Measurements from ENCODE around the gene MED4. TPM values are rescaled to one million over a fixed set of nuclear protein-coding genes. Genes with fewer than 3 reads are reported as not detected.
A peak's percentile ranks its signal among the peaks of the same experiment; 100 is the strongest.

Gene MED4
- total and polyA plus RNA-seq, 2 experiments from 2014 or later, result 31.9 to 66.1 TPM

GRCh38 chr13:48132961-48133360 is 38.1 kb upstream of the MED4 start:
- no peak overlapping the region for H3K4me3 ChIP-seq
- no peaks in the 10 kb centered on the region for H3K36me3 ChIP-seq (ENCODE audit: low read depth)
- H3K27ac ChIP-seq, result no peak overlapping the region
- H3K9ac ChIP-seq, result no peak overlapping the region
- WGBS, 2 experiments (ENCODE audit: low coverage in 1 of 2, low lambda C conversion rate in 2 of 2, missing lambda C conversion rate in 2 of 2), result 67% methylated on average over 3 of the region's 3 CpGs
- H4K20me1 ChIP-seq (ENCODE audit: insufficient read depth), result no peaks in the 10 kb centered on the region
- TF ChIP-seq EZH2phosphoT487 (IDR thresholded peaks at IDR 0.05; ENCODE audit: insufficient read depth, low read depth) (no peak), EZH2 (IDR thresholded peaks at IDR 0.05; ENCODE audit: insufficient read depth, poor library complexity, severe bottlenecking) (no peak)
- no peaks in the 10 kb centered on the region for H3F3A ChIP-seq (ENCODE audit: insufficient read depth)
- H3K9me2 ChIP-seq (ENCODE audit: insufficient read depth), result no peaks in the 10 kb centered on the region
- no peak overlapping the region for H3K4me2 ChIP-seq (ENCODE audit: unreplicated experiment)
- no peaks in the 10 kb centered on the region for H3K27me3 ChIP-seq (replicated peaks; ENCODE audit: insufficient read depth)
- H3K79me2 ChIP-seq (ENCODE audit: insufficient read depth), result no peaks in the 10 kb centered on the region
- H3K9me3 ChIP-seq (ENCODE audit: low read depth), result no peaks in the 10 kb centered on the region
- H2AFZ ChIP-seq, result no peak overlapping the region
- in situ Hi-C loops (cut with MboI), result no loop called here
- DNase-seq, result no peak
- H3K4me1 ChIP-seq (ENCODE audit: insufficient read depth), result no peaks in the 10 kb centered on the region

DNA sequence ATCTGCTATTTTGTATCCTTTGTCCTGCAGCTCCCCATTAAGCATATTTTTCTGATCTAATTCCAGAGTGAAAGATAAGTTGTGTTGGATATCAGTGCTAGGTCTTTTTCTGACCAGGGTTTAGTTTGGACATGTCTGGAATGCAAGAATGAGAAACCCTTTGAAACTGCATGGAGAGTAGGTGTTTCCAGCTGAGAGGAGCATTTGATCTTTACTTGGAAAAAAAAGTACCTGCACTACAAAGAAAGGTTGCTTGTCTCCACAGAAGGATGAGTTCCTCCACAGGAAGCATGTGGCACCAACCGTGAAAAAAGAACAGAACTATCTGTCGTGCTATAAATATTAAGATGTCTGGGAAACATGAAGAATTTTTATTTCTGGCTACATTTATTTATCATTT is 36.6 kb upstream of the MED4 start:
- Histone ChIP-seq H3K9me2 (ENCODE audit: insufficient read depth) (no peaks in the 10 kb centered on the region), H3K4me2 (ENCODE audit: unreplicated experiment) (no peak overlapping the region), H3K79me2 (ENCODE audit: insufficient read depth) (no peaks in the 10 kb centered on the region), H4K20me1 (ENCODE audit: insufficient read depth) (no peaks in the 10 kb centered on the region), H3K36me3 (ENCODE audit: low read depth) (no peaks in the 10 kb centered on the region), H3K27ac (no peak overlapping the region), H2AFZ (0 out of 2 replicates have a peak overlapping the region, but pooled peaks have one; percentile 33), H3K9me3 (ENCODE audit: low read depth) (no peaks in the 10 kb centered on the region), H3K9ac (no peak overlapping the region), H3K27me3 (replicated peaks; ENCODE audit: insufficient read depth) (no peaks in the 10 kb centered on the region), H3F3A (ENCODE audit: insufficient read depth) (no peaks in the 10 kb centered on the region), H3K4me1 (ENCODE audit: insufficient read depth) (peaks cover 4% of the 10 kb centered on the region; the same call in 1 of the 2 replicates), H3K4me3 (no peak overlapping the region)
- WGBS, 2 experiments (ENCODE audit: low coverage in 1 of 2, low lambda C conversion rate in 2 of 2, missing lambda C conversion rate in 2 of 2), result 29 to 34% methylated on average over 2 of the region's 2 CpGs
- no peak for DNase-seq
- in situ Hi-C loops (cut with MboI), result no loop called here
- no peak for TF ChIP-seq EZH2phosphoT487 (IDR thresholded peaks at IDR 0.05; ENCODE audit: insufficient read depth, low read depth)
- no peak for TF ChIP-seq EZH2 (IDR thresholded peaks at IDR 0.05; ENCODE audit: insufficient read depth, poor library complexity, severe bottlenecking)

GRCh38 chr13:48126944-48127830 is 32.3 kb upstream of the MED4 start:
- H3K4me3 ChIP-seq, result no peak overlapping the region

DNA sequence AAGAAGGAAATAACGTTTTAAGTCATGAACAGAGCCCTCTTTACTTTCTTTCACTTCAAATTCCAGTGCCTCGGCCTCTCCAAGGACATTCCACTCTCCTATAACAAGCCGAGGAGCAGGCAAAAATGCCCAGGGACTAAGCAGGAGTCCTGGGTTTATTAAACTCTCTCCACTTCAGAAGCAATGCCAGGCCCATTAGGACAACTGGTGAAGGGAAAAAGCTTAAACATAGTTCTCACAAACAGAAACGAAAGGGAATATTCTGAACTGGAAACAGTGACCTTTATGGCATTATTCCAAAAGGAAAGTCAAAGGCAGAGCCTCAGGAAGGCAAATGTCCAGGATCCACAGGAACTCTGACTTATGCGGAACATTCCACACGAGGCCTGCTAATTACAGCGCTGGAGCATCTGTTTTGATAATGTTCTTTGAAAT is 30.9 kb upstream of the MED4 start:
- peak overlapping the region; percentile 91 for H2AFZ ChIP-seq
- peak overlapping the region; percentile 45 for H3K9ac ChIP-seq
- peak; percentile 70 for DNase-seq
- TF ChIP-seq EZH2phosphoT487 (IDR thresholded peaks at IDR 0.05; ENCODE audit: insufficient read depth, low read depth), result no peak
- TF ChIP-seq EZH2 (IDR thresholded peaks at IDR 0.05; ENCODE audit: insufficient read depth, poor library complexity, severe bottlenecking), result no peak
- H3K4me1 ChIP-seq (ENCODE audit: insufficient read depth), result peaks cover 11% of the 10 kb centered on the region; the same call in 1 of the 2 replicates
- no peaks in the 10 kb centered on the region for H3K9me3 ChIP-seq (ENCODE audit: low read depth)
- no peaks in the 10 kb centered on the region for H3K27me3 ChIP-seq (replicated peaks; ENCODE audit: insufficient read depth)
- in situ Hi-C loops (cut with MboI), result loop anchor here (10.0 kb wide), 1 partner anchor 459 kb away; no protein-coding TSS in a partner anchor
- no peak overlapping the region for H3K4me3 ChIP-seq
- no peaks in the 10 kb centered on the region for H3K36me3 ChIP-seq (ENCODE audit: low read depth)
- H3K4me2 ChIP-seq (ENCODE audit: unreplicated experiment), result peak overlapping the region; percentile 10
- no peaks in the 10 kb centered on the region for H3K9me2 ChIP-seq (ENCODE audit: insufficient read depth)
- 19 to 23% methylated on average over 7 of the region's 7 CpGs for WGBS, 2 experiments (ENCODE audit: low coverage in 1 of 2, low lambda C conversion rate in 2 of 2, missing lambda C conversion rate in 2 of 2)
- H3F3A ChIP-seq (ENCODE audit: insufficient read depth), result peaks cover 6% of the 10 kb centered on the region; the same call in 1 of the 2 replicates
- H3K27ac ChIP-seq, result peak overlapping the region; percentile 43; the same call in 1 of the 2 replicates
- no peaks in the 10 kb centered on the region for H4K20me1 ChIP-seq (ENCODE audit: insufficient read depth)
- H3K79me2 ChIP-seq (ENCODE audit: insufficient read depth), result no peaks in the 10 kb centered on the region

More at GRCh38 chr13:48126944-48127830, 32.3 kb upstream of the MED4 start:
- Histone ChIP-seq H3K27ac (no peak overlapping the region), H3K9me3 (ENCODE audit: low read depth) (no peaks in the 10 kb centered on the region), H3K4me1 (ENCODE audit: insufficient read depth) (peaks cover 11% of the 10 kb centered on the region; the same call in 1 of the 2 replicates), H4K20me1 (ENCODE audit: insufficient read depth) (no peaks in the 10 kb centered on the region), H2AFZ (peak overlapping the region; percentile 76), H3K4me2 (ENCODE audit: unreplicated experiment) (peak overlapping the region; percentile 23), H3F3A (ENCODE audit: insufficient read depth) (peaks cover 6% of the 10 kb centered on the region; the same call in 1 of the 2 replicates), H3K27me3 (replicated peaks; ENCODE audit: insufficient read depth) (no peaks in the 10 kb centered on the region), H3K9me2 (ENCODE audit: insufficient read depth) (no peaks in the 10 kb centered on the region), H3K79me2 (ENCODE audit: insufficient read depth) (no peaks in the 10 kb centered on the region), H3K36me3 (ENCODE audit: low read depth) (no peaks in the 10 kb centered on the region), H3K9ac (no peak overlapping the region; the same call in 1 of the 2 replicates)
- DNase-seq, result peak; percentile 77
- in situ Hi-C loops (cut with MboI), result loop anchor here (10.0 kb wide), 1 partner anchor 458 kb away; no protein-coding TSS in a partner anchor
- TF ChIP-seq EZH2 (IDR thresholded peaks at IDR 0.05; ENCODE audit: insufficient read depth, poor library complexity, severe bottlenecking) (no peak), EZH2phosphoT487 (IDR thresholded peaks at IDR 0.05; ENCODE audit: insufficient read depth, low read depth) (no peak)
- 8 to 10% methylated on average over 5 of the region's 5 CpGs for WGBS, 2 experiments (ENCODE audit: low coverage in 1 of 2, low lambda C conversion rate in 2 of 2, missing lambda C conversion rate in 2 of 2)

All from GM23248 (cell line).